Activated CD8-positive, alpha-beta memory T cell treated with anti-CD3 and anti-CD28 coated beads for 24 hours (primary cell): Measurements from ENCODE around the gene ZNF213.

Source experiments
- DNase-seq: peaks from one replicate; pipeline ENCODE4 v3.0.0-alpha.2; 2020

Gene ZNF213

DNA sequence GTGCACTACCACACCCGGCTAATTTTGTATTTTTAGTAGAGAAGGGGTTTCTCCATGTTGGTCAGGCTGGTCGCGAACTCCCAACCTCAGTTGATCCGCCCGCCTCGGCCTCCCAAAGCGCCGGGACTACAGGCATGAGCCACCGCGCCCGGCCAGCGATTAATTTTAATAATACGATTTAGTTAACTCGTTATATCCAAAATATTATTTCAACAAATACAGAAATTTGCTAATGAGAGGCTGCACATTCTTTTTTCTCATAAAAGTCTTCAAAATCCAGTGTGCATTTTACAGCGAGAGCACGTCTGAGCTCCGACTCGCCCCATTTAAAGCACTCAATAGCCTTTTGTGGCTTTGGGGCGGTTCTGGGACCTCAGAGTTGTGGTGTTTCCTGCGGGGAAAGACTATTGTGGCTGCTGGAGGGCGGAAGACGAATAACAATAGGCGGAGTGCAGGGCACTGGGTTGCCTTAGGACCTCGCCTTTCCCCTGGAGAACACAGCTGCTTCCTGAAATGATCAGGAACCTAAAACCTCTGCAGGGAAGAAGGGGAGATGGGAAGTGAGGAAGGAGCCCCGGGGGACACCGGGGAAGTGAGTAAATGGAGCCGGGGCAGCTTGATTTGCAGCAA is 32.9 kb upstream of the ZNF213 start:
- DNase-seq: no peak

DNA sequence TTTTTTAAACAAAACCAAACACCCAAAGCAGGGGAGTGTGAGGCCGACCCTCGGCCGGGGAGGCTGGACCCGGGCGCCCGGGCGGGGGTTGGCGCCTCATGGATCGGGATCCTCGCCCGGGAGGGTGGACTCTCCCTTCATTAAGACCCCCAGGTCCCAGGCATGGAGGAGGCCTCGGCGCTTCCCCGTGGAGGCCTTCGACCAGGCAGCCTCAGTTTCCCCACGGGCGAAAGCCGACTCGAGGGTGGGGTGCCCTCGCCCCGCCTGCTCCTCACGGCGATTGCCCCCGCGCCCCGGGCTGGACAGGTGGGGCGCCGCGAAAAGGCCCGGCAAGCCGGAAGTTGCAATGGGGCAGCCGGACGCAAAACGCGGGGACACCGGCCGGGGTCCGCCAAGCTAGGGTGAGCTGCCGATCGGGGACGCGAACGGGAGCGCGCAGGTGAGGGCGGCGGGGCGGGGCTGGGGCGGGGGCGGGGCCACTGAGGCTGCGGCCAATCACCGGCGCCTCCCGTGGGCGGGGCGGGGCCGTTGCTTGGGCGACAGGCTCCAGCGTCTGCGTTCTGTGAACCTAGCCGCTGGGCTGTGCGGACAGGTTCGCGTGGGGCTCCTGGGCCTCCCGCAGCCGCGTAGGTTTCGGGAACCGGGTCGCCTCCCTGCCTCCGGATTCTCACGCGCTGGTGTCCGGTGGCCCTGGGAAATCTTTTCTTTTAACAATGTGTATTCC is 28.5 kb upstream of the ZNF213 start:
- DNase-seq: peak; percentile 97

DNA sequence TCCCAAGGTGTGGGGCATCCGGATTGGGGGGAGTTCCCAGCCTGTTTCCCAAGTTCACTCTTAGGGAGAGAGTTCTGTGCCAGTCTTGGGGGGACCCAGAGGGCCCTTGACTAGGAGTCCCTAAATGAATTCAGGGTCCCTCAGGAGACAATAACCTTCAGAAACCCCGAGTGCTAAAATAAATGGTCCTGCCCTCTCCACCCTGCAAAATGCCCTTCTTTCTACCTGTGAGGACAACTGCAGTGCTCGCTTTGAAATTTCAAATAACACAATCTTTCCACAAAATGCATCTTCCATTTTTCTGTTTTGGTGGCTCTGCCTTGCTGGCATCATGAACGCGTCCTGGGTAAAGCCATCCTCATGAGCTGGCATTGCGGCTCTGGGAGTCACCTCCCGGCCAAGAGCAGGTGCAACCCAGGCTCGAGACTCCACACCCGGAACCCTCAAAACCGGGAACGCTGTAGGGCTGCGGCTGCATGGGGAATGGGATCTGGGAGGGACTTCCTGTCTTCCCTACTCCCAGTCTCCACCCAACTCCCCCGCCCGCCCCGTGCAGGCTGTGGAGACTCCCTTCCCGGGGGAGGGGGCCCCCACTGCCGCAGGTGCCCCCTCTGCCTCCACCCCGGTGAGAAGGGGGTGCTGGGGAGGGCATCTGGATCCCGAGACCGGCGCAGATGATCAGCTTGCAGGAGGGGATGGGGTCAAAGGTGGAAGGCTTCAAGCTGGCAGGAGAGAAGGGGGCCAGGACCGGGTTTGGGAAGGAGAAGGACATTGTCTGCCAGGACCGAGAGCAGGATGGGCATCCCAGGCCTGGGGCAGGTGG is 22.6 kb upstream of the ZNF213 start, which contains the start of gene ZNF205:
TSS of gene ZNF205 (plus strand) at position 529 of the 823 bp plus-strand sequence. CDS start 845 bp downstream, outside the sequence.
- DNase-seq: no peak

DNA sequence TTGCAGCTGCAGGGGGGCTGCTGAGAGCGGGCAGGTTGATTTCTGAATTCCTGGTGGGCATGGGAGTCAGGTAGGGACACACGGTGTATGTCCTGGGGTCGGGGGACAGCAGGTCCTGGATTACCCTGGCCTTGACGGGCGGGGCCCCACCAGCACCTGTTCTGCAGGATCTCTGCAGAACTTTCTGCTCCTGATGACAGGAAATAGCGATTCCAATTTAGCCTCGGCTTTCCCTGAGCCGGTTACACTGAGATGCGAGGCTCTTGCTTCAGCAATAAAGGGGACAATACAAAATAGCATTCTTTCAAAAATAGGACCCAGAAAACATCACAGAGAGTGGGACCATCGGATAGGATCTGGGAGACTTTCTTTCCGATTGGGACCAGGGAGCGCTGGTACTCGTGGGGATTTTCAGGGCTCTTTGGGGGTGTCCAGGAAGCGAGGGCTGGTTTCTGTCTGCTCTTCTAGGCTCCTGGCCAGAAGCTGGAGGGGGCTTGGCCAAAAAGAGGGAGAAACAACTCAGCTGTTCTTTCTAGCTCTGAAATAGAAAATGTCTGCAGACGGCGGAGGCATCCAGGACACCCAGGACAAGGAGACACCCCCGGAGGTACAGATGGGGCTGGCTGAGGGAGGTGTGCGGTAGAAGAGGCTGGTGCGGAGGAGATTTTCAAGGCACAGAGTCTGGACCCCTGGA is 21.8 kb upstream of the ZNF213 start:
- no peak for DNase-seq

DNA sequence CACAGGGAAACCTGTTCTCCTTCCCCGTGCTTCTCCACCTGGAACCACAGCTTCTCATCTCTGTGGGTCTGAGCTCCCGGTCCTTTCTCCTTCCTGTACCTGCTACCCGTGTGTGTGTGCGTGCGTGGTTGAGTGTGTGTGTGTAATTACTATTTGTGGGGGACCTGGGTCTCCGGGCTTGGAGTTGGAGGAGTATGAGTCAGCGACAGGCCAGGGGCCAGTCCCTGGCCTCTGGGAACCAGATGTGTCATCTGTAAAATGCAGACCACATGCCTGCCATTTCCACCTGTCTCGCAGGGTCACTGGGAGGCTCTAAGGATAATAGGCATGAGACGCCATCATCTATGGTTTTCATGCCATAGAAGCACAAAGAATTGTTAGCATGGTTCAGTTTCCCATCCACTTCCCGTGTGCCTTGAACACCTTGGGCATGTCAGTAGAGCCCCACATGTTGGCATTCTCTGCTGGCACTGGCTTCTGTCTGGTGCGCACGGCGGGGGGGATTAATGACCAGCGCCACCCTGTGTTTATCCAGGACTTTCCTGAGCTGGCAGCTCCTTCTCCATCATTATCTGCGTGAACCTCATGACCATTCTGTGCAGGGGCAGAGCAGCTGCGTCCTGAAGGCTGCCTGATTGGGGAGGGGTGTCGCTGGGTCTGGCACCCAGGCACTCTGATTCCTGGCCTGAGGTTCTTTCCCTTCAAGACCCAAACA is 20.9 kb upstream of the ZNF213 start:
- DNase-seq: no peak

DNA sequence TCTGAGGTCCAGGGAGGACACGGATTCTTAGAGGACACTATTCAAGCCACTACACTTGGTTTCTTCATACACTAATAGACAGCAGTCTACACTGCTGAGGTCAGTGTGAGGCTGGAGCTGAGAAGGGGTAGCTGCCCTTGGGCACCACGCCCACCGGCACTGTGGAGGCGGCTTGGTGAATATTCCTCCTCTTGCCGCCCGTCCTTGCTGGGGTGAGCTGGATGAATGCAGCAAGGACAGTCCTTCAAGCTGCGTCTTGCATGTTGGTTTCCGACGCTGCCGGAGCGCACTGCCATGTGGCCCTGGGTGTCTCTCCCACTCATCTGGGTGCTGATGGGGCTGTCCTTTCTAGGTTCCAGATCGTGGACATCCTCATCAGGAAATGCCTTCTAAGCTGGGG is 19.8 kb upstream of the ZNF213 start:
- DNase-seq: no peak

DNA sequence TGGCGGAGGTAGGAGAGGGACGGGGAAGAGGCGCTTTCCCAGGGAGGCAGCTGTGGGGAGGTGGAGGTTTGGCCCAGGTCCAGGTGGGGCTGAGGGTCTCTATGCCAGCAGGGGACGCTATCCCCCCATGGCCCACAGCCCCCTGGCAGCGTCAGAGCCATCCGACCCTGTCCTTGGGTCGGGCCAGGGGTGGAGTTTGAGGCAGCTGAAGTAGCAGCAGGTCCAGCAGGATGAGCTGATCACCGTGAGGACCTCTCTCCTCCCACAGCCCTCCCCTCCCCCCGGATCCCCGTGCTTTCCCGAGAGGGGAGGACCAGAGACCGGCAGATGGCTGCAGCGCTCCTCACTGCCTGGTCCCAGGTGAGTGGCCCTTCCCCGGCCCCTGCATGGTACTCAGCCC is 19.3 kb upstream of the ZNF213 start:
- no peak for DNase-seq

DNA sequence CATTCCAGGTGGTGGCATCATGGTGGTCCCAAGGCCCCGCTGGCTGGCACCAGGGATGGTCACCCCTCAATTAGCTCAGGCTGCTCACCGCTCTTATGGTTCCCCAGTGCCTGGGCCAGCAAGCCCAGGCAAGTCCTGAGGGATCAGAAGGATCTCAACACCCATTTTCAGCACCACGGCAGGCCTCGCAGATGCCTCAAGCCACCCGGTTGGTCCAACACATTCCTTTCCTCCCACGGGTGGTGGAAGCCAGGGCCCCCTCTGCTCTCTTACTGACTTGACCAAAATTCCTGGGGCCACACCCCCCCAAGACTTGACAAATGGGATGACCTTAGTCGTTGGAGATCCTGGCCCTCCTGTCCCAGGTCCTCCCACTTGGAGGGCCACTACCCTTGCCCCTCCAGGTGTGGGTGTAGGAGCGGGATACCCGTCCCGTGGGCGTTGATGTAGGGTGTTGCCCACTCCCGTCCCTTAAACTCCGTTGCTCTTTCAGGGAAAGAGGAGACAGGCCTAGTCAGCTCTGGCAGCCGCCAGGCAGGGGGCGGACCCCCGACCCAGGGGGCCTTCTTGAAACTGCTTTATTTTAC is 16.5 kb upstream of the ZNF213 start:
- no peak for DNase-seq

DNA sequence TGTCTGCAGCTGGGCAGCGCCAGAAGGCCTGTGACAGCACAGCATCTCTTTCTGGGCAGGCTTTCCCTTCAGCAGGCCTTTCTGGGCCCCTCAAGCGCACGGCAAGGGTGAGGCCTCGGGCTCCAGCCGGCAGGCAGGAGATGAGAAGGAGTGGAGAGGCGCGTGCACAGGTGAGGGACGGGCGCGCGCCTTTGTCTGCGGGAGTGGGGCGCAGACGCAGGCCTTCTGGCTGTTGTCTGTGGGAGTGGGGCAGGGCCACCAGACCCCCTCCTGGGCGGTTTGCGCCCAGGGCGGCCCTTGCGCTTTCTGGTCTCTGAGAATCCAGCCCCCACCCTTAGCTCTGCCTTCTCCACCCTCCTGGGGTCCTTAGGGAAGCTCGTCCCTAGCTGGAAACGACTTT is 16.0 kb upstream of the ZNF213 start:
- DNase-seq: no peak

DNA sequence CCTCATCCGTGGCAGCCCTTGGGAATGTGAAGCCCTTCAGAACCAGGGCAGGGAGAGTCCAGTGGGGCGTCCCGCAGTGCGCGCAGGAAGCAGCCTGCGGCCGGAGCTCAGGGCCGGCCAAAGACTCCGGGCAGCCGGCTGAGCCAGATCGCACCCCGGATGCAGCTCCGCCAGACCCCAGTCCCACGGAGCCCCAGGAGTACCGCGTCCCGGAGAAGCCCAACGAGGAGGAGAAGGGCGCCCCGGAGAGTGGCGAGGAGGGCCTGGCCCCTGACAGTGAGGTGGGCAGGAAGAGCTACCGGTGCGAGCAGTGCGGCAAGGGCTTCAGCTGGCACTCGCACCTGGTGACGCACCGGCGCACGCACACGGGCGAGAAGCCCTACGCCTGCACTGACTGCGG is 15.5 kb upstream of the ZNF213 start:
- DNase-seq: no peak

DNA sequence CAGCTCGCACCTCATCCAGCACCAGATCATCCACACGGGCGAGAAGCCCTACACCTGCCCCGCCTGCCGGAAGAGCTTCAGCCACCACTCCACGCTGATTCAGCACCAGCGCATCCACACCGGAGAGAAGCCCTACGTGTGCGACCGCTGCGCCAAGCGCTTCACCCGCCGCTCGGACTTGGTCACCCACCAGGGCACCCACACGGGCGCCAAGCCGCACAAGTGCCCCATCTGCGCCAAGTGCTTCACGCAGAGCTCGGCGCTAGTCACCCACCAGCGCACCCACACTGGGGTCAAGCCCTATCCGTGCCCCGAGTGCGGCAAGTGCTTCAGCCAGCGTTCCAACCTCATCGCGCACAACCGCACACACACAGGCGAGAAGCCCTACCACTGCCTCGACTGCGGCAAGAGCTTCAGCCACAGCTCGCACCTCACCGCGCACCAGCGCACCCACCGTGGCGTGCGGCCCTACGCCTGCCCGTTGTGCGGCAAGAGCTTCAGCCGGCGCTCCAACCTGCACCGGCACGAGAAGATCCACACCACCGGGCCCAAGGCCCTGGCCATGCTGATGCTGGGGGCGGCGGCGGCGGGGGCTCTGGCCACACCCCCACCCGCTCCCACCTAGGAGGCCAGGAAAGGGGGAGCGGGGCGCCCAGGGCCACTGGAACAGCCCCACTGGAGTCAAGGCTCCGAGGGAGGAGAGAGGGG is 15.0 kb upstream of the ZNF213 start:
- no peak for DNase-seq

DNA sequence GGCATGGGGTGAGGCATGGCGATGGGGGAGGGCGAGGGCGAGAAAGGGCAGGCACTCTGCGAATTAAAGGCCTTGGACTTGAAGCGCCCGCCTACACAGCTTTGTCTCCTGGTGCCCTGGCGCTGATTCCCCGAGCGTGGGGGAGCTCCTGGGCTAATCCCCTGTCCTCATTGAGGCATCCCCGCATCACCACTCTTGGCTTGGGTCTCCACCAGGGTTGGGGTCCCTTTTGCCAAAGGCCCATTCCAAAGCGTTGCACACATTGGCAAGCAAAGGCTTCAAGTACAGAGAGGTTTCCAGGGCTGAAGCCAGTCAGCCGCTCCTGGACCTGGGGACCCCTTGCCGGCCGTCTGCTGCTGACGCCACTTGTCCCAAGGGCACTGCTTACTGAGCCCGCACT is 14.4 kb upstream of the ZNF213 start:
- DNase-seq: no peak

DNA sequence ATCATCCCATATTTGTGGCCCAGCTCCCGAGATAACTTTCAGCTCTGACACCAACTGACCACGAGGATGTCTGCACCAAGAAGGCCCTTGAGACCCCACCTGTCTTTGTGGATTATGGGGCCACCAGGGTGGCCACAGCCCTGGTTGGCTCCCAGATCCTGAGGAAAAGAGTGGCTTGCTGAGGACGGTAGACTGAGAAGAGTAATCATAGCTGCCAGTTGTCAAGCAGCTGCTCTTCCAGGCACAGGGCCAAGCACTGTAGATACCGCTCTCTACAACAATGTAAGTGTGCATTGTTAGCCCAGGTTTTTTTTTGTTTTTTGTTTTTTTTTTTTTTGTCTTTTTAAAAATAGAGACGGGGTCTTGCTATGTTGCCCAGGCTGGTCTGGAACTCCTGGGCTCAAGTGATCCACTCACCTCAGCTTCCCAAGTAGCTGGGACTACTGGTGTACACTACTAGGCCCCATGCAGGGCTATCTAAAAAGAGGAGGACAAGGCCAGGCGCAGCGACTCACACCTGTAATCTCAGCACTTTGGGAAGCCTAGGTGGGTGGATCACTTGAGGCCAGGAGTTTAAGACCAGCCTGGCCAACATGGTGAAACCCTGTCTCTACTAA is 12.9 kb upstream of the ZNF213 start:
- DNase-seq: no peak

DNA sequence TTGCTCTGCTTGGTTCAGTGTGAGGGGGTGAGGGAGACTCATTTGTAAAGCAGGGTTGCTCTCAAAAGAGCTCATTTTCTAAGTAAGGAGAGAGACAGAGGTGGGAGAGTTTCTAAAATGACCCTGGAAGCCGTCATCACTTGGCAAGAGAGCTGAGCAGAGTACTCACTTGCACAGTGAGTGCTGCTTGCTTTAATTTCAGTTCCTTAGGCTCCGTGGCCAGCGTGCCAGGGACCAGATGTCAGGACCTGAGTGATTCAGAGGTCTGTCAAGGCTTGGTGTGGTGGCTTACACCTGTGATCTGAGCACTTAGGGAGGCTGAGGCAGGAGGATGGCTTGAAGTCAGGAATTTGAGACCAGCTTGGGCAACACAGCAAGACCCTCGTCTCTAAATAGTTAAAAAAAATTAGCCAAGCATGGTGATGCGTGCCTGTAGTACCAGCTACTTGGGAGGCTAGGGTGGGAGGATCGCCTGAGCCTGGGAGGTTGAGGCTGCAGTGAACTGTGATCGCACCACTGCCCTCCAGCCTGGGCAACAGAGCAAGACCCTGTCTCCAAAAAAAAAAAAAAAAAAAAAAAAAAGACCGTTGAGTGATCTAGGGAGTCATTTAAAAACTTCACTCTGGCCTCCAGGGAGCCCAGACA is 11.8 kb upstream of the ZNF213 start:
- DNase-seq: no peak

DNA sequence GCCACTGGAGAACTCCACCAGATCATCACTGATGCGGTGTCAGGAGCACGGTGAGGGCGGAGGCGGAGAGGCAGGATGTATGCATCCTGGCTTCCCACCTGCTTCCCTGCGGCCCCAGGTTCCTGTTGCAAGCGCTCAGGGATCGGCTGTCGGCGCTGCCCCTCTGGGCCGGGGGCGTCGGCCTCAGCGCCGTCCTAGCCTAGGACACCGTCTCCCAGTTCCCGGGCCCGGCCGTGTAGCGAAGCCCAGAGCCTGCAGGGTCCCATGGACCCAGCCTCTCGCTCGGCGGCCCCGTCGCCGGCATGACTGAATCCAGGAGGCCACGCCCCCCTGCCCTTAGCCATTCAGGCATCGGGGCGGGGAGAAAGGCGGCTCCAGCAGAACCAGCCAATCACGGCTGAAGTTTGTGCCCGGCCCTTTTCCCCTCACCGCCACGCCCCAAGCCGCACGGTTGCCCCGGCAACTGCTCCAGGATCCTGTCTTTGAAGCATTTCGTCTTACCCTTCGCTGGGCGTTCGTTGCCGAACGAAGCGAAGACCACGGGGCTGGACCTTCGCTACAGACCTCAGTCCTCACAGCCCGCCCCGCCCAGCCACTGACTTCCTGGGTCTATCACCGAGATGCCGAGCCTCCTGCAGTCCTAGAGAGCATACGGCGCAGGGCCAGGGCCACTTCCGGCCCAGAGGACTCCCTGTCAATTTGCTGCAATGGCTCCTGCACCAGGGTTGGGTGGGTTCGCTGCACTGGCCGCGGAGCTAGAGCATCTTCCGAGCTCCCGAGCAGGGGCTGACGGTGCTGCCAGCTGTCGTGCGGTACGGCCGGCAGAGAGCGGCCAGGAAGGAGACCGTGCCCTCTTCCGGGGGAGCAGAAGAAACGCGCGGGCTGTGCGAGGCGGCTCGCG is 10.6 kb upstream of the ZNF213 start:
- peak; percentile 98 for DNase-seq

DNA sequence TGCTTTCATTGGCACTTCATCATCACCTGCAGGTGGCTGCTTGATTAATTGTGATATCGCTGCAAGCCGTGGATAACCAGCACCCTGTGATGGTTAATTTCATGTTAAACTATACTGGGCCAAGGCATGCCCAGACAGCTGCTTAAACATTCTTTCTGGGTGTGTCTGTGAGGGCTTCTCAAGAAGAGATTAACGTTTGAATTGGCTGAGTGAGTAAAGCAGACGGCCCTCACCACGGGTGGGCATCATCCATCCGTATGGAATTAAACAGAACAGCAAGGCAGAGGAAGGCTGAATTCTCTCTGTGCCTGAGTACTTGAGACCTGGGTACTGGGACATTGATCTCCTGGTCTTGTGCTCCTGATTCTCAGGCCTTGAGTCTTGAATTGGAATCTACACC is 7.1 kb upstream of the ZNF213 start:
- no peak for DNase-seq

DNA sequence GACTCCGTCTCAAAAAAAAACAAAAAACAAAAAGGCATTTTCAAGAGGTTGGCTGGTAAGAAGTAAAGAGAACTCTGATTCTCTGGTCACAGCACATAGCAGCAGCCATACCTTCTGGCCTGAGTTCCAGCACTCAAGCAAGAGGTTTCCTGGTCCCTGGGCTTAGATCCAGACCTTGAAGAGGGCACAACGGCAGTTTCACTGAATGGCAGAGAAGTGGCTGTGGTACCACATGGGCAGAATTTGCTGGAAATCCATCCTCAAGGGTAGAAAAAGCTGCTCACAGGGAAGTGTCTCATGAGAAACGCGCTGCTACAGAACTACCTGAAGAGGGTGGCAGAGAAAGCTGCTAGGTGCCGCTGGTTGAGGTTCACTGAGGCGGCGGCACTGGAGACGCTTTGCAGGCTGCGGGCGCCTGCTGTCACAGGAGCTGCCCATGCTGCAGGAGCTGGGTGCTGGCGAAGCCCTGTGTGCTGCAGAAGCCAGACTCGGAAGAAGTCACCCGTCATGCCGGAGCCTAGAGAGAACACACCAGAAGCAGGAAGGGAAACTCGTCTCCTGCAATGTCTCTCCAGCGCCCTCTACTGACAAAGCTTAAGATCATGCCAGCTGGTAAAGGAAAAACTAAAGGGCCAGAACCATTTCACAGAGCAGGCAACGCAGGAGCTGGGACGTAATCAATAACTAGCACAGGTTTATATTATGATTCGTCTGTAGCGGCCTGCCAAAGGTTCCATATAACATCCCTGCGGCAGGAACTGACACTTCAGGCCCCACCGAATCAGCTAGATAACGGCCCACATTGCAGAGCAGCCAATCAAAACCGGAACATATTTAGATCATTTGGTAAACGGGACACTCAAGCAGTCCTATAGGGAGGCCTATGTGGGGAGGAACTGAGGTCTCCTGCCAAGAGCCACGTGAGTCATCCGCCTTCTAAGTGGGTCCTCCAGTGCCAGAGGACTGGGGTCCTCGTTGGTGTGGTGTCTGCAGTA is 5.4 kb upstream of the ZNF213 start:
- DNase-seq: peak; percentile 88

DNA sequence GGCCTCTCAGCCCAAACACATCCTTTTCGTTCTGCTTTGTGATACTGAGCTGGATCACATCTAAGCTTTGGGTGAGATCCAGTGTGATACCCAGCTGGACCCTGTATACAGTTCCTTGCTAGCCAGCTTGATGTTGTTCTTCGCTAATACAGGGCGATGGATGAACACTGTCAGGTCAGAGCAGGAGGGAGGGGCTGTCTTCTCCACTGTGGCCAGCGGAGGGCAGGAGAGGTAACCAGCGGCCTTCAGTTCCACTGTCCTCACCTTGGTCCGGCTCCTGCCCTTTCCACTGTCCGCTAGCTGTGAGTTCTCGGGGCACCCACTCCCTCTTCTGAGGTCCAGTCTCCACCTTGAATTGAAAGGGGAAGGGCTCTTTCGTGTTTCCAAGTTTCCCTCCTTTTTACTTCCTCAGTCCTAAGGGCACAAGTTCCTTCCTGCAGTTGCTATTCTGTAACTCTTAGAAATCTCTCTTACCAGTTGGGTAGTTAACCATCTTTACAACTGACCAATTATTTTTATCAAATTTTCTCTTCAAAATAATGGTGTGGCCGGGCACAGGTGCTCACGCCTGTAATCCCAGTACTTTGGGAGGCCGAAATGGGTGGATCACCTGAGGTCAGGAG is 3.0 kb upstream of the ZNF213 start:
- peak; percentile 75 for DNase-seq
